PC-3 (cell line): Measurements from ENCODE around the gene PFDN4. TPM values are rescaled to one million over a fixed set of nuclear protein-coding genes. Genes with fewer than 3 reads are reported as not detected.
"Not testable (repeated sequence)": the region's sequence is repeated elsewhere in the genome, so short reads cannot be mapped to it uniquely, and the experiment has no call there.

Experiments used
- ATAC-seq: fragments of 200-7000 bp; cut with Tn5 transposase; 2 replicates; pipeline ENCODE4 v1.9.1; 2020; ENCODE audit warnings: mild to moderate bottlenecking, moderate library complexity
- BruUV-seq: library from RNA; stranded (reverse); fragments of 400-500 nt; replicated peaks from 2 replicates; lab custom pipeline; 2021; lab: Mats Ljungman, UMichigan
- CTCF ChIA-PET: fragments of 300-600 bp; sonication (Branson Sonifier 250); formaldehyde crosslinking; loops from one replicate; lab custom pipeline; 2022; ENCODE audit warnings: antibody characterized with exemption; lab: Charles Lee
- POLR2A ChIA-PET: fragments of 300-600 bp; sonication (Branson Sonifier 250); formaldehyde crosslinking; loops from one replicate; lab custom pipeline; 2022; ENCODE audit warnings: antibody characterized with exemption; ENCODE audit not compliant: unreplicated experiment; lab: Charles Lee
- DNase-seq: peaks from one replicate; pipeline ENCODE4 v3.0.0-alpha.2; 2015
- H2AFZ ChIP-seq: fragments of 300-600 bp; sonication (generic); 2 replicates; pipeline ENCODE4 v1.6.0; 2016; ENCODE audit warnings: antibody characterized with exemption, low read length
- H3F3A ChIP-seq: fragments of 300-600 bp; sonication (generic); one replicate; pipeline ENCODE4 v1.6.0; 2017; ENCODE audit warnings: antibody characterized with exemption, low read length, control low read depth, mild to moderate bottlenecking; ENCODE audit not compliant: unreplicated experiment
- H3K27ac ChIP-seq: fragments of 300-600 bp; sonication (generic); 2 replicates; pipeline ENCODE4 v1.5.1; 2016; ENCODE audit warnings: mild to moderate bottlenecking, low read length
- H3K27me3 ChIP-seq: fragments of 300-600 bp; sonication (generic); 2 replicates; pipeline ENCODE4 v1.6.1; 2016; ENCODE audit warnings: low read length, mixed read lengths
- H3K36me3 ChIP-seq: fragments of 300-600 bp; sonication (generic); 2 replicates; pipeline ENCODE4 v1.6.1; 2016; ENCODE audit warnings: low read depth, mixed run types, low read length, mixed read lengths
- H3K4me1 ChIP-seq: fragments of 300-600 bp; sonication (generic); 2 replicates; pipeline ENCODE4 v1.5.1; 2016; ENCODE audit warnings: low read length; ENCODE audit not compliant: insufficient read depth
- H3K4me2 ChIP-seq: fragments of 300-600 bp; sonication (generic); 2 replicates; pipeline ENCODE4 v1.6.0; 2016; ENCODE audit warnings: low read length
- H3K4me3 ChIP-seq: fragments of 300-600 bp; sonication (generic); 2 replicates; pipeline ENCODE4 v1.5.1; 2016; ENCODE audit warnings: mild to moderate bottlenecking, low read length, mixed read lengths
- H3K79me2 ChIP-seq: fragments of 300-600 bp; sonication (generic); 2 replicates; pipeline ENCODE4 v1.6.1; 2017; ENCODE audit warnings: low read length, mixed read lengths
- H3K9ac ChIP-seq: fragments of 300-600 bp; sonication (generic); 2 replicates; pipeline ENCODE4 v1.6.0; 2016; ENCODE audit warnings: mild to moderate bottlenecking, low read length
- H3K9me2 ChIP-seq: fragments of 300-600 bp; sonication (generic); replicated peaks from 2 replicates; pipeline ENCODE4 v1.6.1; 2016; ENCODE audit warnings: mixed run types, low read length, mixed read lengths
- H3K9me3 ChIP-seq: fragments of 300-600 bp; sonication (generic); 2 replicates; pipeline ENCODE4 v1.6.1; 2016; ENCODE audit warnings: low read length, mixed read lengths
- H4K20me1 ChIP-seq: fragments of 300-600 bp; sonication (generic); 2 replicates; pipeline ENCODE4 v1.6.1; 2016; ENCODE audit warnings: low read length, mixed read lengths
- CTCF ChIP-seq: fragments of 300-600 bp; sonication (generic); conservative IDR thresholded peaks from 2 replicates; pipeline ENCODE4 v1.5.1; 2017; ENCODE audit warnings: antibody characterized with exemption, low read depth, mild to moderate bottlenecking, low read length
- EZH2 ChIP-seq: fragments of 300-600 bp; sonication (generic); IDR thresholded peaks from one replicate; pipeline ENCODE4 v1.6.1; 2017; ENCODE audit warnings: antibody characterized with exemption, mild to moderate bottlenecking, low read length; ENCODE audit not compliant: unreplicated experiment
- EZH2phosphoT487 ChIP-seq: fragments of 300-600 bp; sonication (generic); IDR thresholded peaks from 2 replicates; pipeline ENCODE4 v1.6.1; 2018; ENCODE audit warnings: mild to moderate bottlenecking, antibody characterized with exemption, low read length, borderline replicate concordance
- intact Hi-C: fragments of 100-400 bp; cut with micrococcal nuclease; formaldehyde crosslinking; loops from 2 replicates; pipeline ENCODE4 v1.9.0; 2023
- total RNA-seq: library from RNA; depleted of rRNA; stranded (reverse); fragments of >200 nt; gene quantifications from 2 replicates; pipeline ENCODE4 v1.2.3, GENCODE V29; 2014

The PFDN4 gene
- total RNA-seq, 1 experiment from 2014 or later = 122 TPM

- intact Hi-C loops = no loop called here
- DNase-seq (no peak), ATAC-seq (no peak)
- H3K9ac ChIP-seq = no peak overlapping the region
- H3K4me2 ChIP-seq = no peak overlapping the region
- no peaks in the 10 kb centered on the region for H3K4me1 ChIP-seq
- ChIA-PET POLR2A (no interaction called here), CTCF (no interaction called here)
- H3K9me2 ChIP-seq = no peaks in the 10 kb centered on the region
- H2AFZ ChIP-seq = no peak overlapping the region
- no peaks in the 10 kb centered on the region for H3F3A ChIP-seq
- no peaks in the 10 kb centered on the region for H4K20me1 ChIP-seq
- TF ChIP-seq EZH2 (no peak), EZH2phosphoT487 (no peak), CTCF (no peak)
- no peak overlapping the region for H3K4me3 ChIP-seq
- H3K79me2 ChIP-seq = no peaks in the 10 kb centered on the region
- H3K27ac ChIP-seq = no peak overlapping the region
- no peaks in the 10 kb centered on the region for H3K36me3 ChIP-seq
- BruUV-seq = no TSS peak
- peaks cover 26% of the 10 kb centered on the region for H3K27me3 ChIP-seq
- H3K9me3 ChIP-seq = no peaks in the 10 kb centered on the region
These were observed 36.2 kb downstream of the PFDN4 start for GRCh38 chr20:54244113-54244512.

- H4K20me1 ChIP-seq, H3K79me2 ChIP-seq, H3K9me2 ChIP-seq, DNase-seq, H3K9me3 ChIP-seq, CTCF ChIA-PET, H3K4me2 ChIP-seq, intact Hi-C loops, BruUV-seq, H3K4me3 ChIP-seq, ATAC-seq, H3K4me1 ChIP-seq, H3F3A ChIP-seq, H3K9ac ChIP-seq, H3K36me3 ChIP-seq, POLR2A ChIA-PET, H3K27ac ChIP-seq, H2AFZ ChIP-seq: not testable (repeated sequence)
- peaks cover 16% of the 10 kb centered on the region; the same call in 1 of the 2 replicates for H3K27me3 ChIP-seq
These were observed 40.8 kb downstream of the PFDN4 start for GRCh38 chr20:54248705-54249104.

- H3K9me3 ChIP-seq = no peaks in the 10 kb centered on the region
- peaks cover 9% of the 10 kb centered on the region for H3K4me1 ChIP-seq
- POLR2A ChIA-PET = no interaction called here
- peaks cover 10% of the 10 kb centered on the region; the same call in 1 of the 2 replicates for H3K27me3 ChIP-seq
- H3F3A ChIP-seq = no peaks in the 10 kb centered on the region
- H3K9me2 ChIP-seq = no peaks in the 10 kb centered on the region
- no peaks in the 10 kb centered on the region for H4K20me1 ChIP-seq
- no peak for ATAC-seq
- no peak overlapping the region for H2AFZ ChIP-seq
- no peak overlapping the region for H3K4me2 ChIP-seq
- CTCF ChIA-PET = no interaction called here
- intact Hi-C loops = no loop called here
- no peaks in the 10 kb centered on the region for H3K36me3 ChIP-seq
- TF ChIP-seq EZH2 = no peak
- no peak for TF ChIP-seq CTCF
- TF ChIP-seq EZH2phosphoT487 = no peak
- BruUV-seq = no TSS peak
- H3K79me2 ChIP-seq = no peaks in the 10 kb centered on the region
- H3K9ac ChIP-seq = no peak overlapping the region
- no peak for DNase-seq
- H3K4me3 ChIP-seq = no peak overlapping the region
- H3K27ac ChIP-seq = no peak overlapping the region
These were observed 42.8 kb downstream of the PFDN4 start for GRCh38 chr20:54250691-54251090.
